KBM-7 (cell line): ENCODE results near the gene PPP2R2C.

ENCODE experiments used
- DNase-seq: peaks from one replicate; pipeline ENCODE4 v3.0.0-alpha.2; 2015
- in situ Hi-C: fragments of 300-500 bp; cut with MboI; formaldehyde crosslinking; loops from 2 replicates; pipeline ENCODE4 v1.14.3; 2020; ENCODE audit warnings: low sequenced_read_pairs, low pct_unique_long_range_greater_than_20kb, mixed read lengths

The PPP2R2C gene

GRCh38 chr4:6391186-6391851 is 81.1 kb downstream of the PPP2R2C start:
- no peak for DNase-seq
- in situ Hi-C loops = no loop called here

GRCh38 chr4:6390356-6390755 is 82.1 kb downstream of the PPP2R2C start:
- in situ Hi-C loops = no loop called here
- DNase-seq = no peak

GRCh38 chr4:6389142-6389825 is 83.1 kb downstream of the PPP2R2C start:
- DNase-seq = no peak
- in situ Hi-C loops = no loop called here

GRCh38 chr4:6388713-6389112 is 83.7 kb downstream of the PPP2R2C start:
- no peak for DNase-seq
- in situ Hi-C loops = no loop called here

GRCh38 chr4:6387946-6388345 is 84.5 kb downstream of the PPP2R2C start:
- in situ Hi-C loops = no loop called here
- DNase-seq = no peak

- DNase-seq = no peak
- in situ Hi-C loops = no loop called here
Measured at GRCh38 chr4:6386091-6386490, 86.3 kb downstream of the PPP2R2C start.

GRCh38 chr4:6385288-6385687 is 87.1 kb downstream of the PPP2R2C start:
- no peak for DNase-seq
- in situ Hi-C loops = no loop called here

- DNase-seq = no peak
- in situ Hi-C loops = no loop called here
Measured at GRCh38 chr4:6384541-6384940, 87.9 kb downstream of the PPP2R2C start.

GRCh38 chr4:6383929-6384328 is 88.5 kb downstream of the PPP2R2C start:
- in situ Hi-C loops = no loop called here
- DNase-seq = no peak

GRCh38 chr4:6383009-6383404 is 89.4 kb downstream of the PPP2R2C start:
- in situ Hi-C loops = no loop called here
- no peak for DNase-seq

GRCh38 chr4:6381571-6382123 is 90.8 kb downstream of the PPP2R2C start:
- in situ Hi-C loops = no loop called here
- DNase-seq = no peak

- no peak for DNase-seq
- in situ Hi-C loops = no loop called here
Measured at GRCh38 chr4:6380746-6381410, 91.5 kb downstream of the PPP2R2C start.

GRCh38 chr4:6379767-6380745 is 92.4 kb downstream of the PPP2R2C start:
- no peak for DNase-seq
- in situ Hi-C loops = no loop called here

GRCh38 chr4:6378493-6379445 is 93.6 kb downstream of the PPP2R2C start:
- no peak for DNase-seq
- in situ Hi-C loops = no loop called here

- in situ Hi-C loops = no loop called here
- DNase-seq = no peak
Measured at GRCh38 chr4:6377626-6378492, 94.6 kb downstream of the PPP2R2C start.

GRCh38 chr4:6375620-6376295 is 96.7 kb downstream of the PPP2R2C start:
- DNase-seq = no peak
- in situ Hi-C loops = no loop called here

- in situ Hi-C loops = no loop called here
- no peak for DNase-seq
Measured at GRCh38 chr4:6374575-6374974, 97.8 kb downstream of the PPP2R2C start.
